GM23338 (cell line): ENCODE results near the gene GRM8. TPM values are rescaled to one million over a fixed set of nuclear protein-coding genes. Genes with fewer than 3 reads are reported as not detected.

Experiments used
- ATAC-seq: fragments of 200-7000 bp; cut with Tn5 transposase; 3 replicates; pipeline ENCODE4 v1.9.1; 2020
- DNase-seq: peaks from one replicate; pipeline ENCODE4 v3.0.0-alpha.2; 2015; ENCODE audit warnings: low spot score
- H2AFZ ChIP-seq: fragments of 200-600 bp; sonication (generic); 2 replicates; pipeline ENCODE4 v1.8.0; 2016; ENCODE audit warnings: antibody characterized with exemption, mild to moderate bottlenecking, moderate library complexity
- H3F3A ChIP-seq: fragments of 200-600 bp; sonication (generic); replicated peaks from 2 replicates; pipeline ENCODE4 v1.8.0; 2017; ENCODE audit warnings: antibody characterized with exemption, mixed run types, low read depth
- H3K27ac ChIP-seq: fragments of 200-600 bp; sonication (generic); 2 replicates; pipeline ENCODE4 v1.6.1; 2016; ENCODE audit warnings: low read depth
- H3K27me3 ChIP-seq: fragments of 200-600 bp; sonication (generic); 2 replicates; pipeline ENCODE4 v1.8.0; 2016; ENCODE audit warnings: mild to moderate bottlenecking, mixed run types, moderate library complexity; ENCODE audit not compliant: insufficient read depth
- H3K36me3 ChIP-seq: fragments of 200-600 bp; sonication (generic); 2 replicates; pipeline ENCODE4 v1.8.0; 2016; ENCODE audit warnings: mild to moderate bottlenecking; ENCODE audit not compliant: insufficient read depth
- H3K4me1 ChIP-seq: fragments of 200-600 bp; sonication (generic); 2 replicates; pipeline ENCODE4 v1.8.0; 2016; ENCODE audit warnings: mild to moderate bottlenecking, moderate library complexity; ENCODE audit not compliant: insufficient read depth
- H3K4me2 ChIP-seq: fragments of 200-600 bp; sonication (generic); 2 replicates; pipeline ENCODE4 v1.7.1; 2017; ENCODE audit warnings: mixed run types
- H3K4me3 ChIP-seq: fragments of 200-600 bp; sonication (generic); 2 replicates; pipeline ENCODE4 v1.6.1; 2016; ENCODE audit warnings: mixed run types
- H3K79me2 ChIP-seq: fragments of 200-600 bp; sonication (generic); replicated peaks from 2 replicates; pipeline ENCODE4 v1.8.0; 2017; ENCODE audit warnings: mild to moderate bottlenecking; ENCODE audit not compliant: insufficient read depth
- H3K9me2 ChIP-seq: fragments of 200-600 bp; sonication (generic); 2 replicates; pipeline ENCODE4 v1.8.0; 2017; ENCODE audit not compliant: insufficient read depth
- H4K20me1 ChIP-seq: fragments of 200-600 bp; sonication (generic); replicated peaks from 2 replicates; pipeline ENCODE4 v1.8.0; 2017; ENCODE audit warnings: mild to moderate bottlenecking; ENCODE audit not compliant: insufficient read depth
- H3K27ac Mint-ChIP-seq: 2 replicates; pipeline ENCODE4 v1.8.0; 2020; ENCODE audit warnings: inconsistent platforms, mild to moderate bottlenecking, moderate library complexity, mixed read lengths
- H3K27me3 Mint-ChIP-seq: 3 replicates; pipeline ENCODE4 v1.8.0; 2022; ENCODE audit warnings: low read depth, mild to moderate bottlenecking, moderate library complexity, mixed read lengths, inconsistent platforms; ENCODE audit not compliant: insufficient read depth, poor library complexity
- H3K36me3 Mint-ChIP-seq: 3 replicates; pipeline ENCODE4 v1.8.0; 2021; ENCODE audit warnings: low read depth, mild to moderate bottlenecking, inconsistent platforms, moderate library complexity, mixed read lengths
- H3K4me1 Mint-ChIP-seq: 3 replicates; pipeline ENCODE4 v1.8.0; 2020; ENCODE audit warnings: mild to moderate bottlenecking, inconsistent platforms, mixed read lengths
- H3K4me3 Mint-ChIP-seq: 3 replicates; pipeline ENCODE4 v1.8.0; 2021; ENCODE audit warnings: moderate library complexity, mild to moderate bottlenecking, inconsistent platforms, mixed read lengths
- H3K9me3 Mint-ChIP-seq: 3 replicates; pipeline ENCODE4 v1.8.0; 2020; ENCODE audit warnings: moderate library complexity, mild to moderate bottlenecking, inconsistent platforms, mixed read lengths
- CREB1 ChIP-seq: fragments of 250-450 bp; sonication (Bioruptor Pico); IDR thresholded peaks from 2 replicates; pipeline ENCODE4 v1.5.0; 2020; ENCODE audit warnings: low read depth, mild to moderate bottlenecking, moderate library complexity
- POLR2AphosphoS5 ChIP-seq: IDR thresholded peaks from 2 replicates; pipeline ENCODE4 v1.6.1; 2016; ENCODE audit warnings: antibody characterized with exemption, low read depth
- REST ChIP-seq: IDR thresholded peaks from one replicate; pipeline ENCODE4 v1.6.1; 2018; ENCODE audit warnings: antibody characterized with exemption; ENCODE audit not compliant: unreplicated experiment
- ZNF331 ChIP-seq: fragments of 250-450 bp; sonication (Bioruptor Pico); IDR thresholded peaks from 2 replicates; pipeline ENCODE4 v1.5.0; 2020; ENCODE audit warnings: low read depth, mild to moderate bottlenecking, moderate library complexity
- ZNF462 ChIP-seq: fragments of 250-450 bp; sonication (Bioruptor Pico); IDR thresholded peaks from 2 replicates; pipeline ENCODE4 v1.5.0; 2020; ENCODE audit warnings: mild to moderate bottlenecking, moderate library complexity
- polyA plus RNA-seq: library from polyadenylated mRNA; unstranded; fragments of >200 nt; fragmentation: Nextera tagmentation; extraction: Ambion mirVana; gene quantifications from 2 replicates; pipeline ENCODE4 v1.2.1, GENCODE V29; 2016
- total RNA-seq: library from RNA; depleted of rRNA; stranded (reverse); fragments of >200 nt; shearing (Covaris generic); gene quantifications from 2 replicates; pipeline ENCODE4 v1.2.3, GENCODE V29; 2014
- TF ChIP-seq, protein P1 (sequence below), 2 experiments: fragments of 200-600 bp in 1 of 2; sonication (generic) in 1 of 2; conservative IDR thresholded peaks; 2 replicates each; pipeline versions ENCODE4 v1.5.1 to v1.6.1; 2016 to 2017; ENCODE audit warnings: antibody characterized with exemption in 2 of 2, low read depth in 2 of 2, mild to moderate bottlenecking in 2 of 2, moderate library complexity in 1 of 2

GRM8 gene
- total and polyA plus RNA-seq, 2 experiments from 2014 or later, result 1.9 to 6.6 TPM

DNA sequence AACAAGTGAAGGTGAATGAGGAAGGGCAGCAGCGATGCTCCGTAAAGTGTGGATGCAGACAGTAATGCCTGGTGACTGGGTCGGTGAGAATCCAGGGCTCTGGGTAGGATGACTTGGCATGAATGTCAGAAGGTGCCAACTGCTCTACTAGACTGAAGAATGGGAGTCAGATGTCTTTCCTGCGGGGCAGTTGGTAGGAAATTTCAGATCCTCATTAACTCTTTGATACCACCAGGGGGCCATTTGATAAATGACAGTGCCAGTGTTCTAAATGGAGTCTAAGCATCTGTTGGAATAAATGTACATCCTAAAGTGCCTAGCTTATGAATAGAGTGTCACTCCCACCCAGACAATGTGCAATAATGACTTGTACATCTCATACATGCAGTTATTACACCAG lies 462.0 kb downstream of the GRM8 start (continued):
- no peak for TF ChIP-seq ZNF462 (CRISPR knock-in tag)

GRCh38 chr7:126783613-126784012 lies 469.1 kb downstream of the GRM8 start:
- H3K27me3 Mint-ChIP-seq, result no peaks in the 10 kb centered on the region
- no peak for ATAC-seq
- no peaks in the 10 kb centered on the region for H3K36me3 ChIP-seq
- no peak overlapping the region for H2AFZ ChIP-seq
- no peaks in the 10 kb centered on the region for H3K27me3 ChIP-seq
- no peaks in the 10 kb centered on the region for H3K36me3 Mint-ChIP-seq
- H3K4me3 ChIP-seq, result no peak overlapping the region
- no peaks in the 10 kb centered on the region for H3F3A ChIP-seq
- no peaks in the 10 kb centered on the region for H3K79me2 ChIP-seq
- DNase-seq, result no peak
- TF ChIP-seq ZNF331 (CRISPR knock-in tag) (no peak), REST (no peak), CREB1 (CRISPR knock-in tag) (no peak), POLR2AphosphoS5 (no peak)
- TF ChIP-seq, protein P1, sequence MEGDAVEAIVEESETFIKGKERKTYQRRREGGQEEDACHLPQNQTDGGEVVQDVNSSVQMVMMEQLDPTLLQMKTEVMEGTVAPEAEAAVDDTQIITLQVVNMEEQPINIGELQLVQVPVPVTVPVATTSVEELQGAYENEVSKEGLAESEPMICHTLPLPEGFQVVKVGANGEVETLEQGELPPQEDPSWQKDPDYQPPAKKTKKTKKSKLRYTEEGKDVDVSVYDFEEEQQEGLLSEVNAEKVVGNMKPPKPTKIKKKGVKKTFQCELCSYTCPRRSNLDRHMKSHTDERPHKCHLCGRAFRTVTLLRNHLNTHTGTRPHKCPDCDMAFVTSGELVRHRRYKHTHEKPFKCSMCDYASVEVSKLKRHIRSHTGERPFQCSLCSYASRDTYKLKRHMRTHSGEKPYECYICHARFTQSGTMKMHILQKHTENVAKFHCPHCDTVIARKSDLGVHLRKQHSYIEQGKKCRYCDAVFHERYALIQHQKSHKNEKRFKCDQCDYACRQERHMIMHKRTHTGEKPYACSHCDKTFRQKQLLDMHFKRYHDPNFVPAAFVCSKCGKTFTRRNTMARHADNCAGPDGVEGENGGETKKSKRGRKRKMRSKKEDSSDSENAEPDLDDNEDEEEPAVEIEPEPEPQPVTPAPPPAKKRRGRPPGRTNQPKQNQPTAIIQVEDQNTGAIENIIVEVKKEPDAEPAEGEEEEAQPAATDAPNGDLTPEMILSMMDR (conservative IDR thresholded peaks at IDR 0.05; ENCODE audit: low read depth in 2 of 2), result no peak
- H3K4me1 Mint-ChIP-seq, result peaks cover 9% of the 10 kb centered on the region
- no peak overlapping the region for H3K4me2 ChIP-seq
- no peak overlapping the region for H3K27ac Mint-ChIP-seq
- no peak overlapping the region for H3K27ac ChIP-seq
- H3K4me3 Mint-ChIP-seq, result no peak overlapping the region
- H3K4me1 ChIP-seq, result peaks cover 2% of the 10 kb centered on the region
- H3K9me3 Mint-ChIP-seq, result no peaks in the 10 kb centered on the region
- H4K20me1 ChIP-seq, result no peaks in the 10 kb centered on the region
- no peaks in the 10 kb centered on the region for H3K9me2 ChIP-seq
